Uterus (tissue), 2 donors: Measurements from ENCODE around the gene FYCO1.

Experiments used
- POLR2A ChIP-seq, 2 donors: fragments of 450-650 bp; IDR thresholded peaks; one replicate each; pipeline ENCODE4 v1.6.1; 2016; ENCODE audit warnings: antibody characterized with exemption in 2 of 2, mild to moderate bottlenecking in 1 of 2, moderate library complexity in 1 of 2
- TF ChIP-seq, protein P1 (sequence below), 4 experiments: fragments of 200-600 bp in 2 of 4; fragments of 450-650 bp in 2 of 4; sonication (generic) in 2 of 4; IDR thresholded peaks; one replicate each; pipeline ENCODE4 v1.5.1; 2016 to 2019; ENCODE audit warnings: antibody characterized with exemption in 4 of 4, mild to moderate bottlenecking in 2 of 4, moderate library complexity in 1 of 4

DNA sequence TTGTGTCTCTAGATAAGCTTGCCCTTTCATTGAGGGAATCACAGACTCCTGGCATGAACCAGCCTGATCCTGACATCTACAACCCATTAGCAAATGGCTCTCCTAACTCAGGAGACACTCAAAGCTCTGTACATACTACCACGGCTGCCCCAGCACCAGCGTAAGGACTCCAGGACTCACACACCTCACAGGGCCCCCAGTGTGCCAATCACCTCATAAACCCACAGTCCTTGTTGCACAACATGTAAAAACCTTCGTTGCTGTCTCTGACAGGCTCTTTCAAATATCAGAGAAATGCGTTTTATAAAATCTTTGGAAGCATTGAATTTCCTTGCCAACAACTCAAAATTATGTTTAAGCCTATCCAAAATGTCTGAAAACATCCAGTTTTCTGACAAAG, 7.3 kb downstream of the FYCO1 start:
- TF ChIP-seq, protein P1, sequence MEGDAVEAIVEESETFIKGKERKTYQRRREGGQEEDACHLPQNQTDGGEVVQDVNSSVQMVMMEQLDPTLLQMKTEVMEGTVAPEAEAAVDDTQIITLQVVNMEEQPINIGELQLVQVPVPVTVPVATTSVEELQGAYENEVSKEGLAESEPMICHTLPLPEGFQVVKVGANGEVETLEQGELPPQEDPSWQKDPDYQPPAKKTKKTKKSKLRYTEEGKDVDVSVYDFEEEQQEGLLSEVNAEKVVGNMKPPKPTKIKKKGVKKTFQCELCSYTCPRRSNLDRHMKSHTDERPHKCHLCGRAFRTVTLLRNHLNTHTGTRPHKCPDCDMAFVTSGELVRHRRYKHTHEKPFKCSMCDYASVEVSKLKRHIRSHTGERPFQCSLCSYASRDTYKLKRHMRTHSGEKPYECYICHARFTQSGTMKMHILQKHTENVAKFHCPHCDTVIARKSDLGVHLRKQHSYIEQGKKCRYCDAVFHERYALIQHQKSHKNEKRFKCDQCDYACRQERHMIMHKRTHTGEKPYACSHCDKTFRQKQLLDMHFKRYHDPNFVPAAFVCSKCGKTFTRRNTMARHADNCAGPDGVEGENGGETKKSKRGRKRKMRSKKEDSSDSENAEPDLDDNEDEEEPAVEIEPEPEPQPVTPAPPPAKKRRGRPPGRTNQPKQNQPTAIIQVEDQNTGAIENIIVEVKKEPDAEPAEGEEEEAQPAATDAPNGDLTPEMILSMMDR (IDR thresholded peaks at IDR 0.05): no peak
- no peak for TF ChIP-seq POLR2A (IDR thresholded peaks at IDR 0.05)
